CD4-positive, alpha-beta T cell treated with Interleukin-10 for 1 hour (primary cell): Measurements from ENCODE around the gene IMMP2L.

Experiments
- DNase-seq: peaks from one replicate; pipeline ENCODE4 v3.0.0-alpha.2; 2020

IMMP2L gene

DNA sequence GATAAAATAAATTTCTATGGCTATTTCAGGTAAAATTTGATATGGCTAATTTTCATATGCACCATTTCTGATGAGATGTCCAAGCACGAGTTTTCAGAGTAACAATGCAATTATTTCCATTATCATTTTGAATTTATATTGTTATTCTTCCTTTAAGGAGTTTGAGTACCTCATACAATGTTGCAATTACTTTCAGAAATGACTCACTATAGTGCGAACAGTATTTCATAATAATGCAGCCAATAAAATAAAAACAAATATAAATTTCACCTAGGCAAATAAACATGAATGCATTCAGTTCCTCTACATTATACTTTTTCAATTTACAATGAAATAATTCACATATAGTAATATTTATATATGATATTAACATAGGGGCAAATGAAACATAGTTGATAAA, 550.1 kb downstream of the IMMP2L start:
- DNase-seq: no peak

DNA sequence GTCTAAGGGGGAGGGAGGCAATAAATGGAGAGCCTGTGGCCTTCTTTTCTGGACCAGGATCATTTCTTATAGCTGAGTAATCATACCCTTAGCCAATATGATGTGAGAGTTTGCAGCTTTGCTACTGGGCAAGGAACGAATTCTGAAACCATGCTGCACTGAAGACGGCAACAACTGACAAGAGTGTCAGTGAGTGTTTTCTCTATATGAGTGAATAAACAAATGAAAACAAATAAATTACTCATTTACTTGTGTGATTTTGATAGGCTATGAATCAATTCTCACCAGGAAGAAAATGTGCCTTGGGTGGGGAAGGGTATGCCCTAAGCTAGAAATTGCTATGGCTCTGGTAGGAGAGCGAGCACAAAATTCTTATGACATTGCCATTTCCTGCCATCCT, 550.8 kb downstream of the IMMP2L start:
- no peak for DNase-seq

DNA sequence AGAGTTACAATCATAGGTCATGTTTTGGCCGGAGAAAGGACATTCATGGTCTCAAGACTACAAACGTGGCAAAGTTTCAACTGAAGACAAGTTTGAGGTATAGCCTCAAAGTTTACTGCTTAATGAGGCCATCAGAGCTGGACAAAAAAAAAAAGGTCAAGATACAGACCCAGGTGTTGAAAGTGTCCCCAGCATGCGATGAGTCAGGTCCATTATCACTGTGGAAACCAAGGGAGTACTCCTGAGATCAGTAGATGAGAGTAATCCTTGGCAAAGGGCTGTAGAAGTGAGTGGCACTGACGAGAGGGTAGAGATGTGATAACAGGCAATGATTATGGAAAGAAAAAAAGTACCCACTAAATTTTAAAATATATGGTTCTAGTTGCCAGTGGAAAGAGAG, 551.5 kb downstream of the IMMP2L start:
- no peak for DNase-seq

DNA sequence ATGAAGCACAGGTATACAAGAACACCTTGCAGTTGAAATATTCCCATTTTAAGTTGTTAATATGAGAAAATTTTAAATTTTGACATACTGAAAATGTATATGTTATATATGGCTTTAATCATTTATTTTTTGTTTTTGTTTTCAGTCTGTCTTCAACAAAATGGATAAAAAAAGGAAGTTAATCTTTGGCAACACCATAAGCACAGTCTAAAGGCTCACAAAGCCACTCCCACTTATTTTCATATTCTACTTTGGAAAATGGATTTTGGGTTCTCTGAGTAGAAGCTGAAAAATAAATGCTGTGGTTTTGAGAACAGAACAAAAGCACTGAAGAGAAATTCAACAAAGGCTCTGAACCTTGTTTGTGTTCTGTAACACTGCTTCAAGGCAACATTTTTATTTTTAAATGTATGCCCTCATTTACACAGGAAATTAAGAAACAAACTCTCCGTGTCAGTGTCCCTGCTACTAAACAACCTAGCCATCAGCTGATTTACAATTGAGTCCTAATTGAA, 552.7 kb downstream of the IMMP2L start:
- DNase-seq: no peak

DNA sequence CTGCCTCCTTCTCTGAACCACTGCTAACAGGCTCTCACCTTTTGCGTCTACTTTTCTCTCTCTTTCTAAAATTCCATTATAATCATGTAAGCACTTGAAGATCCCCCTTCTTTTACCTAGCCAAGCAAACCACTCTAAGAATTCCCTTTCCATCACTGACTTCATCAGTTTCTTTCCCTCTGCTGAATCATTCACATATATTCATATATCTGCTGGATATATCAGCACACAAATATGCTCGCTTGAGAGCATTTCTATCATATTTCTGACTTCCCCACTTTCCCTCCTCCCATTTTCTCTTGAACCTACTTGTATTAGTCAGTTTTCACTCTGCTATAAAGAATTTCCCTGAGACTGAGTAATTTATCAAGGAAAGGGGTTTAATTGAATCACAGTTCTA, 555.6 kb downstream of the IMMP2L start:
- DNase-seq: no peak

DNA sequence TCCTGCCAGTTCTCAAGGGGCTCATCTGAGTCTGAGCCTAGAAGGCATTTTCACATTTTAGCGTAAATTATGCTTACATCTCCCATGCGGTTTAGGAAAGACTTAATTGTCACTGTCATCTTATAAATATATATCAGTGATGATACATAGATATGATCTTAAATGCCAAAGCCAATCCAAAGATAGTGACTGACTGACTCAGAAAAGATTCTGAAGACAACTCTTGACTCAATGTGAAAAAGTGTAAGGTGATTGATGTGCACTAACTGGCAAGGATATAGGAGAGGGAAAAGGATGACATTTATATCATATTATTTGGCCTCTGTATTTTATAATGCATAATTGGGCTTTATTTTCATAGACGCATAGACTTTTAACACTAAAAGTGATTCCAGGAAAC, 556.3 kb downstream of the IMMP2L start:
- DNase-seq: no peak

DNA sequence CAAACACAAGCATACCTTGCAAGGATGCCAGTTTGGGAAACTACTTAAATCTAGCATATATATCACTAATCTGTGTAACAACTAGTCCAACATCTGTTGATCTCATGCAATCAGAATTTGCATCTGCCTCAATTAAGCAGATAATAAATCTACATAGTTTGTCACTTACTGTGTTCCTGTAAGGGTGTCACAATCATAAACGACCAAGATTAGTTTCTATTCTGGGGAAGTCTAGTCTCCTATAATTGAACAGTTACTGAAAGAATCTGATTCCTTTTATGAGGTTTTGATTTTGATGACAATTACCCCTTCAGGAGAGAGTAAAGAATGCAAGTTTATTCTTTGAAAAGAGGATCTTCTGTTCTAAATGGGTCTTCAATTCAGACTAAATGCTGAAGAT, 556.8 kb downstream of the IMMP2L start:
- no peak for DNase-seq

DNA sequence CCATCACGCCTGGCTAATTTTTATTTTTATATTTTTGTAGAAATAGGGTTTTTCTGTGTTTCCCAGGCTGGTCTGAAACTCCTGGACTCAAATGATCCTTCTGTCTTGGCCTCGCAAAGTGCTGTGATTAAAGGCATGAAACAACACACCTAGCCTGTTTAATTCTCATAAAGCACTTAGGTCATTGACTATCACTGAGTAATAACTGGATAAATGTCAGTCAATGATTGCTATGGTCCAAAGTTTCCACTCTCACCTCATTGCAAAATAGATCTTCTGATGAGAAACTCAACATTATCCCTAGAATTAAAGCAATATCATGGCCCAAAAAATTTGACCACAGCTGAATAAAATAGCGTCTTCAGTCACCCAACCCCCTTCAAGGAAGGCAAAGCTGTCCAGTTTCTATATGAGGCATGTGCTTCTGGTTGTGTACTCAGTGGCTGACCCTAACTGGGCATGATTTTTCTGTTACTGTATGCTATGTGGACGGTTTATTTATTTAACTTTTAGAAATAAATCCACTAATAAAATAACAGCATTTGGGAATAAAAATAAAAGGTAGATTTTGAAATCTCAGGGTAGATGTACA, 557.9 kb downstream of the IMMP2L start:
- no peak for DNase-seq

DNA sequence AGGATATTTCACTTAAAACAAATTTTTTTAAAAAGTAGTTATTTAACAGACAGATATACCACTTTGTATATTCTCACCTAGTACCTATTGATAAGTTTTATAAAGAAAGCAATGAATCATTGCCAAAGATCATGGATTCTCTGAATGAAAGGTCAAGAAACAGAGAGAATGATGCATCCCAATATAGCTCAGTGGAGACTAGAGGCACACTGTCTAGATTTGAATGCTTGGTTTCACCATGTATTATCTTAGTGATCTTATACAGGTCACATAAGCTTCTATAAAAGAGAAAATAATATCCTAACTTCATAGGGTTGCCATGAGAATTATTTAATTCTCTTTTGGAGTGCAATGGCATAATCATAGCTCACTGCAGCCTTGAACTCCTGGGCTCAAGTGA, 558.4 kb downstream of the IMMP2L start:
- DNase-seq: no peak

DNA sequence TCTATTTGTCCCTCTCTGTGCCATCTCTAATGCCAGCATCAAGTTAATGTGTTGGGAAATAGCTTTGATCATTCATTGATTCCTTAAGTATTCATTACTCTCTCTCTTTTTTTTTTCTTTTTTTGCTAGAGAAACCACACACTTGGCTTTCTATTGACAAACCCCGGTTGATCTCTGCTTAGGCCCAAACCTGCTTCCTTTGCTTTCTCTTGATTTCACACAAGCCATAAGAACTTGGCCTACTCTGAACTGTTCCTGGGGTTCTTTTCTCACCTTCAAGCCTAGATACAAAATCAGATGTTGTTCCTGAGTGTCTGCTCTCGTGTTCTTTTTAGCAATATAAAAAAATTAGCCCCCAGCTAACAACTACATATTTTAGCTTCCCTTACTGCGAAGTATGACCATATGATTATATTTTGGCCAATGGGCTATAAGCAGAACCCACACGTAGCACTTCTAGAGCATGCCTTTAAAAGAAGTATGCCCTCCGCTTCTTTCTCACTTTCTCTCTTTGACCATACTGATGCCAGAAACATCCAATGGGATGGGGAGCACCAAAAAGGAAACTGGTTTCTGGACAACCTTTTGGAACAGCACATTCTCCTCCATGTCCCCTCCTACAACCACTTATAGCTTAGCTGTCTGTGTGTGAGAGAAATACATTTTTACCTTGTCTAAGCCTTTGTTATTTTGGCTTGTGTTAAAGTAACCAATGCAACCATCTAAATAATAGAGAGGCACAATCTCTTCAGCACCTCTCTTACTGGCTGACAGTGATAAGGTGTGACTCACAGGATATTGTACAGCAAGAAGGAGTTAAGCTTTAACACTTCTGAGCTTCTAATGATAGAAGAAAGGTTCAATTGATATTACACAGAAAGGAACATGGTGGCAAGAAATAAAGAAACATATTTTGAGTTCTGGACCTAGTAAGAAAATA, 568.0 kb downstream of the IMMP2L start:
- DNase-seq: no peak

DNA sequence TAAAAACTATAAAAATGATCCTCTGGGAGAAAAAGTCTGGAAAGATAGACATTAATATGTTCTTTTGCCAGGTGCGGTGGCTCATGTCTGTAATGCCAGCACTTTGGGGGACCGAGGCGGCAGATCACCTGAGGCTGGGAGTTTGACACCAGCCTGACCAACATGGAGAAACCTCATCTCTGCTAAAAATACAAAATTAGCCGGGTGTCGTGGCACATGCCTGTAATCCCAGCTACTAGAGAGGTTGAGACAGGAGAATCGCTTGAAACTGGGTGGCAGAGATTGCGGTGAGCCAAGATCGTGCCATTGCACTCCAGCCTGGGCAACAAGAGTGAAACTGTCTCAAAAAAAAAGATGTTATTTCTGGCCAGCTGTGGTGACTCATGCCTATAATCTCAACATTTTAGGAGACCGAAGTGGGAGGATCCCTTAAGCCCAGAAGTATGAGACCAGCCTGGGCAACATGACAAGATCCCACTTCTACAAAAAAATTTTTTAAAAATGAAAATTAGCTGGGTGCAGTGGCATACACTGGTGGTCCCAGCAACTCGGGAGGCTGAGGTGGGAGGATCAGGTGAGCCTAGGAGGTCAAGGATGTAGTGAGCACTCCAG, 573.3 kb downstream of the IMMP2L start:
- DNase-seq: no peak

DNA sequence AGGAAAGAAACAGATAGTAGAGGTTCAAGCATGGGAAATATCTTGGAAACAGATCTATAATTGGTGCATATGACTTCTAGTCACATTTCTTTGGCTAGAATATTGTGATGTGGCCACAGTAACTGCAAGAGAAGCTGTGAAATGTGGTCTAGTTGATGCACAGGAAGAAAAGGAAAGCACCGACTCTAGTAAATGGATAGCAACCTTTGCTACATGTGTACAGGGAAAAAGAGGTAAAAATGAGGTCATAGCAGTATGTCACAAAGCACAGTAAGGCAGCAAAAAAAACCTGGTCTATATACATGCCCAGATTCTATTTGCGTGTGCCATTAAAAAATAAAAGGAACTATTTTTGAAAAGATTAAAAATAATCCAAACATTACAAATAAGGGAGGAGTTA, 573.9 kb downstream of the IMMP2L start:
- no peak for DNase-seq

DNA sequence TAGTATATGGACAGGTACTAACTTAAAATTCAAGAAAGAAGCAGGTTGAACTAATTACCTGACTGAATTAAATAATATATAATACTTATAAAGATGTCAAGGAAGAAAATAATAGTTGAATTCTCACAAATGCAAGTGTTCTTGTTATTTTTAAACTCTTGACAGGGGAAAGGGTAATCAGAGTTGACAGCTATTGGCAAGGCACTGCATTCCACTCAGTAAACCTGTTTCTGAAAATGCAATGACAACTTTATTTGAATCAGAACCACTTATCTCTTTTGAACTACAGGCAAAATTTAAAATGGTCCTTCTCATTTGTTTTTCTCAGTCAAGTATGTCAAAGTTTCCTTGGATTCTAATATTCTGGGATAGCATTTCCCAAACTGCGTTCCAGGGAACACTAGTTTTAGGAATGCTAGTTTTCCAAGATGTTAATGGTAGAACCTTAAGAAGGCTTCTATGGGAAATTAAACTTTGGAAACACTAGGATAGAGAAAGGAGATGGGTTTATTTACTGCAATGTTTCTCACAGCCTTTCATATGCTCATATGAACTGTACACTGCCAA, 575.1 kb downstream of the IMMP2L start:
- no peak for DNase-seq

DNA sequence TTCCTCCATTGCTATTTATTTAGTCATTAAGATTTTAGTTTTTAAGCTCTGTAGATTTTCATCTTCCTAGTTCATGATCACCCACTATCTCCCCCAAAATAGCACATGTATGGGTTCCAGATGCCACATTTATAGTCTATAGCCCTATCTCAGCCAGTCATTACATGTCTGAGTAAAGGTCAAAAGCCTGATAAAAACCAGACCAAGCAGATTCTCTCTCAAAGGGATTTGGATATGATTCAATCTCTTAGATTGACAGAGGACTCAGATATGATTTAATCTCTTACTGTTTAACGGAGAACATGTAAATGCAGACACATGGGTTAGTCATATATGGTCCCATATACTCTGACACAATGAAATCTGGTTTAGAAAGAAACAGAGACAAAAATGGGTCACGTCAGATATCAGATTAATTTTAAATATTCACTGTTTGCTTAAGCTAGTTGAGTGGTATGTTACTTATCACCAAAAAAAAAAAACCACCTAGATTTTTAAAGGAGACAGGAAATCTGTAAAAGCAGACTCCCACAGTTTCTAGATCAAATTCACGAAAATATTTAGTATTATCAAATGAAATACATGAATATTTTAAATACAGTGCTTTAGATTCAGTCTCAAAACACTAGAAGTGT, 578.4 kb downstream of the IMMP2L start:
- DNase-seq: no peak

DNA sequence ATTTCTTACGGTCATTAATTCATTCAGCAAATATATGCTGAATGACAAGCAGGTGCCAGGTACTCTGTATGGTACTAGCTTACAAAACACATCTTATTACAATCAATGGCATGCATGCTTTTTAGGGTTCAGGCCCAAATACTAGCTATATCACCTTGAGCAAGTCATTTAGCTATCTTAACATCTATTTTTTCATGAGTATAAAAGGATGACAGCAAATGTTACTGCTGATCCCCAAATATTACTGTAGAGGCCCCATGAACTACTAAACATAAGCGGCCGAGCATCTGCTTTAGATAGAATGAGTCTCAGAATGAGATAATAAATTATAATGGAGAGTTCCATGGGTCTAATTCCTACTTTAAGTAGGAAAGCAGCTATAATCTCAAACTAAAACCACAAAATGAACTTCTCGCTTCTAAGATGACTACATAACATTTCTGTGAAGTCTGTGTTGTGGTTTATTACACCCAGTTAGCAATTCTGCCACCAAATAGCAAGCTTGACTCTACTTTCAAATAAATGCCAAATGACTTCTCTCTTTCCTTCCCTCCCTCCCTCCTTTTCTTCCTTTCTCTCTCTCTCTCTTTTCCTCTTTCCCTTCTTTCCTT, 585.1 kb downstream of the IMMP2L start:
- DNase-seq: peak; percentile 9

DNA sequence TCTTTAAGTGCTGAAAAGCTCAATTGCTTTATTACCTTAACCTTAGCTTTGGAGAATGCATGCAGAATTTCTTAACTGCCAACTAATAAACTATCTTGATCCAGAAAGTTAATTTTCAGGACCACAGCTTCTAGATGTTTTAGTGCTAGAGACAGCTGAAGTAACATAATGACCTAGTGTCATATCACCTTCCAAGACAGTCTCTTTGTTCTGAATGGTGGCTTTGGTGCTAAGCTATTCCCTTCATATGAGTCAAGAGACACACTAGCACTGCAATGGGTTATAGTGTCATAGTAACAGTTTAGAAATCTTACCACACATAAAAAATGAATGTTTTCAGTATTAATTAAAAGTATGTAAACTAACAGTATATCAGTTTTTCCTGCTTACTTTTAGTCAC, 586.8 kb downstream of the IMMP2L start:
- no peak for DNase-seq

DNA sequence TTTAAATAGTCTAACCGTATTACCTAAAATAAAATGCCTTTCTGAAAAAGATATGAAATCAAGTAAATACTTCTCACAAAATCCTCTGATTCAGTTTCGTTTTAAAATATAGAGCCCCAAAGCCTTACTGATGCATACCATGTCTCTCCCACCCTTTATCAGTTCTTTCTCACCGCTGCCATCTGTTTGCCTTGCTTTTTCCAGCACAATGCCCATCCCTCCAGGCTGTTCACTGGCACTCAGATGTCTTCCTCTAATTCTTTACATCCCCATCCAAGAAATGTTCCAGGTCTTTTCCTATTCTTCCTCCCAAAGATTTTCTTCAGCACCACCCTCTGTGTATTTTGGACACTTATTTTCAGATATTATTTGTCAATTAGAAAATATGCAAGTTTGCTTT, 587.9 kb downstream of the IMMP2L start:
- no peak for DNase-seq

DNA sequence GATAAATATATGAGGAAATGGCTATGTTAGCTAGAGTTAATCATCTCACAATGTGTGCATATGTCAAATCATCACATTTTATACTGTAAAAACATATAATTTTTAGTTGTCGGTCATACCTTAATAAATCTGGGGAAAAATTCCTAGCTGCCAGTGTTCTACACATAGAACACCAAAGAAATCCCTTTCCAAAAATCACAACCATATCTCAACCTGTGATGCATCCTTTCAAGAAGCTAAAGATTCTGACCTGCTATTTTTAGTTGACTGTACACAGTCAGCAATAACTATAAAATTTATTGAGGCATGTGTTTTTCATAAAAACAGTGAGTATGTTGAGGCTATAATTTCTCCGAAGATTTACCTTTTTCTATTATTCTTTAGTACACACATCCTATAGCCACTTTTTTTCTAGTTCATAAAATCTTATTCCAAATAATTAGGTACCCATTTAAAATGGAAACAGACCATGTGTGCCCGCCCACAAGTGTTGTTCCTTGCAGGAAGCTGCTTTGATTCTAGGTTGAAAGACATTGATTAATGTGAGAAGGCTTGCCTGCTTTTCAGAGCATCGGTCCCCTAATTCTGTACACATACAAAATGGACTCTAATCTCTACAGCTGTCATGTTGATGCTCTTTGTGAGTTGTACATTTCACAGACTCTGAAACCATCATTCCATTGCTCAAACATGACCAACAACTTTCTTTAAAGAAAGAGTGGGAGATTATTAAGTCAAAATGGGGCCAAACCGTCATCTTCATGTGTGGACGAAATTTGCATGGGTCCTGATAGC, 588.9 kb downstream of the IMMP2L start:
- no peak for DNase-seq

DNA sequence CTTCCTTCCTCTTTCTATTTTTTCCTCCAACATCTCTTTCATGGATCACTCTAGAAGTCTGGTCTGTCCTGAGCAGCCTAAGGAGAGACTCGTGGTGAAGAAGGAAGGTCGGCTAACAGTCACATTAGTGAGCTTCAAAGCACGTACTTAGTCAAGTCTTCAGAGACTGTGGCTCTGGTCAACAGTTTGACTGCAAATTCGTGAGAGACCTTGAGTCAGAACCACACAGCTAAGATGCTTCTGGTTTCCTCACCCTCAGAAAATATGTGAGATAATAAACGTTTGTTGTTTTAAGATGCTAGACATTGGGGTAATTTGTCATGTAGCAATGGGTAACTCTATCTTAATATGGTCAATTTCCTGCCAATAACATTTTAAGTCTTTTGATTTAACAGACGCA, 597.5 kb downstream of the IMMP2L start:
- no peak for DNase-seq

DNA sequence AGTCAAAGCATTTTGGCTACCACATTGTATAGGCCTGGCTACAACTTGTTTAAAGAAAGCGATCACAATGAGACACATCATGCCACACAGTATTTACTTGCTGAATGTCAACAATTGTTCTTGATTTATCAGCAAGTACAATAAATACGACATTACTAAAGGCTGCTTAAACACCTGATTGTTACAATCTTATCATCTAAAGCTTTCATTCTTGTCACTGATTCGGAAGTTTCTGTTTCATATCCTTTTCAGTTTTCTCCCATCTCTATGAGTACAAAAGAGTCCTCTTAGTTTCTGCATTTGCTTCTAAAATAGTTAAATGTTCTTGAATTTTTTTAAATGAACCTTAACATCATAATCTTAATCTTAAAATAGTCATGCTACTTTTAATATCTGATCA, 599.5 kb downstream of the IMMP2L start:
- DNase-seq: no peak

DNA sequence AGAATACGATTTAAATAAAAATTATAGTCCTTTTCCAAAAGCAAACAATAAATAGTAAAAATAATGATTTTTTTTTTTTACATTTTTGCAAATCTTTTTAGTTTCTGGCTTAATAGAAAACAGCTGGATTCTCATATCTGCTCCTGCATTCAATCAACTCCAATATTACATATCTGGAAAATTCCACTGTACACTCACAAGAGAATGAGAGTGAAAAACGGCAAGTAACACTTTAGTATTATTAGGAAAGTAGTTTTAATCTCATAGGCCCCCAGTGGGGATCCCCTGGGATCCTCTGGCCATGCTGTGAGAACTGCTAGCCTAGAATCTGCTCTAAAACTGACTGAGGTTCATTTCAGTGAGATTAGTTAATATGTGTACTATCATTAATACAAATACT, 599.9 kb downstream of the IMMP2L start:
- DNase-seq: no peak

DNA sequence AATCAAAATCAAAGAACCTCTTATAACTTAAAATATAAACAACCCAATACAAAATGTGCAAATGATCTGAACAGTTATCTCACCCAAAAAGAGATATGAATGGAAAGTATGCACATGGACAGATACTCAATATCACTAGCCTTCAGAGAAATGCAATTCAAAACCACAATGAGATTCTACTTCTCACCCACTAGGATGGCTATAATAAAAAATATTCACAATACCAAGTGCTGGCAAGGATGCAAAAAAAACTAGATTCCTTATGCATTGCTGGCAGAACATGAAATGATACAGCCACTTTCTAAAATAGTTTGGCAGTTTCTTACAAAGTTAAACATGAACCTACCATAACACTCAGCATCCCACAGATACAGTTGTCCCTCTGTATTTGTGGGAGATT, 601.5 kb downstream of the IMMP2L start:
- no peak for DNase-seq
